Measurements from ENCODE around the gene NT5DC3.

The NT5DC3 gene

DNA sequence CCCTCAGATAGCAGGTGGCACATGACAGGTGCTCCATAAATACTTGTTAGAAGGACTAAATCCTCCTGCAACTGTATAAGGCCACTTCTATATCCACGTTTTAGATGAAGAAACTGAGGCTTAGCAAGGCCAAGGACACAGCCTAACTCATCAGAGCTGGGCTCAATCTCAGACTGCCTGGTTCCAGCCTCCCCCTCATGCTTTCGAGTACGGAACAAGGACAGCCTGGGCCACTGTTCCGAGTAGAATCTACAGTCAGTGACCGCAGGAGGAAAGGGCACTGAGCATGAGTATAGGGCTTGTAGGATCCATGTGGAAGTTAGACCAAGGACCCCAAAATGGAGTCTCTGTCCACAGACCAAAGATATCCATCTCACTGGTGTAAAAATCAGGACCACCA, 84.6 kb downstream of the NT5DC3 start:
- no peak for DNase-seq (ENCODE audit: low spot score)
- no peak overlapping the region for H3K4me3 ChIP-seq
- TF ChIP-seq, protein P1, sequence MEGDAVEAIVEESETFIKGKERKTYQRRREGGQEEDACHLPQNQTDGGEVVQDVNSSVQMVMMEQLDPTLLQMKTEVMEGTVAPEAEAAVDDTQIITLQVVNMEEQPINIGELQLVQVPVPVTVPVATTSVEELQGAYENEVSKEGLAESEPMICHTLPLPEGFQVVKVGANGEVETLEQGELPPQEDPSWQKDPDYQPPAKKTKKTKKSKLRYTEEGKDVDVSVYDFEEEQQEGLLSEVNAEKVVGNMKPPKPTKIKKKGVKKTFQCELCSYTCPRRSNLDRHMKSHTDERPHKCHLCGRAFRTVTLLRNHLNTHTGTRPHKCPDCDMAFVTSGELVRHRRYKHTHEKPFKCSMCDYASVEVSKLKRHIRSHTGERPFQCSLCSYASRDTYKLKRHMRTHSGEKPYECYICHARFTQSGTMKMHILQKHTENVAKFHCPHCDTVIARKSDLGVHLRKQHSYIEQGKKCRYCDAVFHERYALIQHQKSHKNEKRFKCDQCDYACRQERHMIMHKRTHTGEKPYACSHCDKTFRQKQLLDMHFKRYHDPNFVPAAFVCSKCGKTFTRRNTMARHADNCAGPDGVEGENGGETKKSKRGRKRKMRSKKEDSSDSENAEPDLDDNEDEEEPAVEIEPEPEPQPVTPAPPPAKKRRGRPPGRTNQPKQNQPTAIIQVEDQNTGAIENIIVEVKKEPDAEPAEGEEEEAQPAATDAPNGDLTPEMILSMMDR (IDR thresholded peaks at IDR 0.05) = no peak

DNA sequence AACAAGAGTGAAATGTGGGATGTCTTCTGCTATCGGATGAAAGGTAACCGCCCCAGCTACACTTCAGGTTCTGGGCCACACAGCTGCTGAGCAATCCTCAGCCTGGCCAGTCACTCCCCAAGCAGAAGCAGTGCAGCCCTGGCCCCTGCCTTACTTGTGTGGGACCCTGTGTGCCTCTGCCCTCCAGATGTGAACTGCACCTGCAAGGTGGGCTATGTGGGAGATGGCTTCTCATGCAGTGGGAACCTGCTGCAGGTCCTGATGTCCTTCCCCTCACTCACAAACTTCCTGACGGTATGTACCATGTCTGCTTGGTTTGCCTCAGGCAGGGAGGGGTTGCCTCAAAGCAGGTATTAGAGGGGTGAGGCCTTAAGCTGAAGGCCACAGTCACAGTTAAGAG, 85.6 kb downstream of the NT5DC3 start:
- TF ChIP-seq, protein P1 (IDR thresholded peaks at IDR 0.05) = no peak
- no peak overlapping the region for H3K27ac ChIP-seq
- no peak for DNase-seq (ENCODE audit: low spot score)
- no peak overlapping the region for H3K4me3 ChIP-seq

More for the DNA sequence above, 84.6 kb downstream of the NT5DC3 start:
- no peak overlapping the region for H3K27ac ChIP-seq

DNA sequence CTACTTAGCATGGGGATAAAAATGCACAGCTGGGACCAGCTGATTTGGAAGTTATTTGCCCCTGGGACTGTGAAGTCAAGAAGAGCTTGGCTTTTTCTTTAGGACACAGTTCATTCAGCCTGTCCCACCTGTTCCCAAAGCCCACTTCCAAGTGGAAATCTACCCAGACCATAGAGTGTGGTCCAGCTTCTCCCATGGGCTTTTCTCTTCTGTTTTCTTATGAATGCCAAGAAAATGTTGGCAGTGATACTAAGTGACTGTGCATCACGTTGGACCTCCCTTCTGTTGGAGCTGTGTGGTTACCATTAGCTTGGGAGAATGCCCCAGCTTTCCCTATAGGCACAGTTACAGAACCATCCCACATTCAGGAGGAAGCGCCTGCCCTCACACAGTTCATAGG, 89.4 kb downstream of the NT5DC3 start:
- Histone ChIP-seq H3K27ac (no peak overlapping the region), H3K4me3 (no peak overlapping the region)
- no peak for DNase-seq (ENCODE audit: low spot score)
- TF ChIP-seq, protein P1 (IDR thresholded peaks at IDR 0.05) = no peak

DNA sequence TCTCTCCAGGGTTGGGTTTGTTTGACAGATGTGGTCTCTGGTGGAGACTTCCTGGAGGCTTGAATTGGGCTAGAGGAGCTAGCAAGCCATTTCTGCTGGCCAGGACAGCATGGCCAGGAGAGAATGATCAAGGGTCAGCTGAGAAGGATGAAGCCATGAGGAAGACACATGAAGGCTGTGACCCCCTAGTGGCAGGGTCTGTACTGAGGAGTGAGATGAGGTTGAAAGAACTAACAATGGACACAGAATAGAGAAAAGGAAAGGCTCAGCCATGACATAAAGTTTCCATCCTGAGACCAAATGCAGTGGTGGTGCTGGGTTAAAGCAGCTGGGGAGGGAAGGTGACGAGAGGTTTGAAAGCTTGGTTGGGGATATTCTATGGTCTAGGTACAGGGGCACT, 89.9 kb downstream of the NT5DC3 start:
- TF ChIP-seq, protein P1 (IDR thresholded peaks at IDR 0.05) = no peak

DNA sequence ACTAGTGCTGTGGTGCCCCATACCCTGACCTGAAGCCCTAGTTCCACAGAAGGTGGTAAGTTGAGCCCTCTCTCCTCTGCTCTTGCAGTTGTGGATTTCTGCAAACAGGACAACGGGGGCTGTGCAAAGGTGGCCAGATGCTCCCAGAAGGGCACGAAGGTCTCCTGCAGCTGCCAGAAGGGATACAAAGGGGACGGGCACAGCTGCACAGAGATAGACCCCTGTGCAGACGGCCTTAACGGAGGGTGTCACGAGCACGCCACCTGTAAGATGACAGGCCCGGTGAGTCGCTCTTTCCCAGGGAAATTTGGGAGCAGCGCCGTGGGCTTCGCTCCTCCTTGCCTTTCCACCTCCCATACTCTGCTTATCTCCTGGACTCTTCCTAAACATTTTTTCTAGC, 92.2 kb downstream of the NT5DC3 start:
- no peak for DNase-seq (ENCODE audit: low spot score)
- Histone ChIP-seq H3K4me3 (no peak overlapping the region), H3K27ac (no peak overlapping the region)
- TF ChIP-seq, protein P1 (IDR thresholded peaks at IDR 0.05) = no peak

More for the DNA sequence above, 89.9 kb downstream of the NT5DC3 start:
- no peak for DNase-seq (ENCODE audit: low spot score)
- no peak overlapping the region for H3K4me3 ChIP-seq
- H3K27ac ChIP-seq = no peak overlapping the region

DNA sequence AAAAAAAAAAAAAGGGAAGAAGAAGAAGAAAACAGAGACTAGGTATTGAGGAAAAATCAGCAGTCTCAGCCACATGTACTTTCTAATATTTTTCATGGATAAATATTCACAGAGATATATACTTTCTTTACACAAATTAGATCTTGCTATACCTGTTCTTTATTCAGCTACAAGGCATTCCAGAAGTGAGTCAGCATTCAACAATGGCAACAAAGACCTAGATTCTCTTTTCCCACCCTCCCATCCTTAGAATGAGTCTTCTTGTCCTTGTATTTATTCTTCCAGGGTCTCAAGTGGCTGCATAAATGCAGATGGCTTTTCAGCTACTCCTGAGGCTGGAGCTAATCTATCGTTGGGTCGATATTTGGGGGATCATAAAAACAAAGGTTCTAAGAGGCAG, 93.0 kb downstream of the NT5DC3 start:
- Histone ChIP-seq H3K27ac (no peak overlapping the region), H3K4me3 (no peak overlapping the region)
- no peak for DNase-seq (ENCODE audit: low spot score)
- TF ChIP-seq, protein P1 (IDR thresholded peaks at IDR 0.05) = no peak

DNA sequence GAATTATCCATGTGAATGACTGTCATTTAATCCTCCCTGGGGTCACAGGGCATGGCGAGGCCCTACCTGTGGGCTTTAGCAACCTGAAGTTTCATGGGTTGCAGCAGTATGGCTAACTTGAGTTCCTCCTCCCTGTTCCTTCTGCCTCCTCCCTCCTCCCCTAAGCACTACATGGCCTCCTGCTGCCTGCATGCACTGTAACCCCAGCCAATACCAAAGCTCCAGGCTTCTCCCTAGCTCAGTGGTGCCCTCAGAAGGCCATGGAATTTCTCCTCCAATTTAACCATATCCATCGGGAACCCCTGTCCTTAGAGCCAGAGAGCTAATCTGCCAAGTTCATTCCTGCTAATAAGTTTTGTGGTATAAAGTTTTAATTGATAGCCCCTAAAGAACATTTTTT, 95.1 kb downstream of the NT5DC3 start:
- DNase-seq (ENCODE audit: low spot score) = no peak
- TF ChIP-seq, protein P1 (IDR thresholded peaks at IDR 0.05) = no peak
- Histone ChIP-seq H3K4me3 (no peak overlapping the region), H3K27ac (no peak overlapping the region)
